Subcutaneous adipose tissue (tissue), 4 donors: ENCODE results near the gene ELFN1. TPM values are rescaled to one million over a fixed set of nuclear protein-coding genes. Genes with fewer than 3 reads are reported as not detected.

Experiments
- CTCF ChIP-seq: fragments of 450-650 bp; IDR thresholded peaks from one replicate; pipeline ENCODE4 v1.5.1; 2016; ENCODE audit warnings: low read depth, mild to moderate bottlenecking, control low read depth, antibody characterized with exemption, moderate library complexity
- total RNA-seq, 4 donors: library from RNA; depleted of rRNA; stranded (reverse); fragments of >200 nt; gene quantifications; one replicate each; pipeline ENCODE4 v1.1.0, GENCODE V29; 2016

Gene ELFN1
- total RNA-seq, 4 donors from 2014 or later = 0.51 to 3.6 (median 0.85) TPM

- TF ChIP-seq CTCF = no peak
These were observed 31.0 kb upstream of the ELFN1 start for GRCh38 chr7:1639071-1639470.

GRCh38 chr7:1639532-1640175 is 30.4 kb upstream of the ELFN1 start:
- TF ChIP-seq CTCF = no peak

- TF ChIP-seq CTCF = no peak
These were observed 29.5 kb upstream of the ELFN1 start for GRCh38 chr7:1640376-1641172.

- no peak for TF ChIP-seq CTCF
These were observed 28.9 kb upstream of the ELFN1 start for GRCh38 chr7:1641173-1641572.

- no peak for TF ChIP-seq CTCF
These were observed 28.3 kb upstream of the ELFN1 start for GRCh38 chr7:1641661-1642260.

- TF ChIP-seq CTCF = no peak
These were observed 27.8 kb upstream of the ELFN1 start for GRCh38 chr7:1642291-1642731.
